Upper lobe of left lung (tissue), 6 donors: Measurements from ENCODE around the gene CRISPLD2. TPM values are rescaled to one million over a fixed set of nuclear protein-coding genes. Genes with fewer than 3 reads are reported as not detected.

ENCODE experiments used
- ATAC-seq, 2 donors: fragments of 200-7000 bp; cut with Tn5 transposase; one replicate each; pipeline ENCODE4 v1.9.1; 2022; ENCODE audit warnings: mild to moderate bottlenecking in 2 of 2, moderate library complexity in 2 of 2; ENCODE audit not compliant: low FRiP score in 2 of 2
- DNase-seq, 2 donors: peaks; one replicate each; pipeline ENCODE4 v3.0.0-alpha.2; 2019 to 2020
- H3K27ac ChIP-seq, 4 donors: fragments of 200-600 bp; sonication (generic); one replicate each; pipeline ENCODE4 v1.5.1; 2016 to 2019
- H3K27me3 ChIP-seq, 4 donors: fragments of 200-600 bp; sonication (generic); one replicate each; pipeline ENCODE4 v1.5.1; 2017 to 2019
- H3K36me3 ChIP-seq, 4 donors: fragments of 200-600 bp; sonication (generic); one replicate each; pipeline ENCODE4 v1.5.1; 2016 to 2019
- H3K4me1 ChIP-seq, 4 donors: fragments of 200-600 bp; sonication (generic); one replicate each; pipeline ENCODE4 v1.5.1; 2018 to 2019
- H3K4me3 ChIP-seq, 4 donors: fragments of 200-600 bp; sonication (generic); one replicate each; pipeline ENCODE4 v1.5.1; 2017 to 2019; ENCODE audit warnings: mild to moderate bottlenecking in 2 of 4, moderate library complexity in 1 of 4
- H3K9me3 ChIP-seq, 4 donors: fragments of 200-600 bp; sonication (generic); one replicate each; pipeline ENCODE4 v1.5.1; 2018 to 2019
- EP300 ChIP-seq, 4 donors: sonication (generic); formaldehyde crosslinking; IDR thresholded peaks; one replicate each; pipeline ENCODE4 v1.5.1; 2017; ENCODE audit warnings: antibody characterized with exemption in 4 of 4, control low read depth in 2 of 4
- POLR2A ChIP-seq, 4 donors: fragments of 450-650 bp; IDR thresholded peaks; one replicate each; pipeline ENCODE4 v1.5.1; 2016 to 2017; ENCODE audit warnings: antibody characterized with exemption in 4 of 4, mild to moderate bottlenecking in 2 of 4
- POLR2AphosphoS5 ChIP-seq, 2 donors: sonication (generic); formaldehyde crosslinking; IDR thresholded peaks; one replicate each; pipeline ENCODE4 v1.5.1; 2017; ENCODE audit warnings: antibody characterized with exemption in 2 of 2
- WGBS, 2 donors: methylation state at CpG; one replicate each; pipeline ENCODE4 v1.1.5; 2017 to 2018; 5-methylcytosine and 5-hydroxymethylcytosine counted together
- total RNA-seq, 6 donors: library from RNA; depleted of rRNA in 4 of 6; stranded (reverse); fragments of >200 nt in 4 of 6; gene quantifications; one replicate each; pipeline versions ENCODE4 v1.1.0 to v1.2.1, GENCODE V29; 2016 to 2021
- TF ChIP-seq, protein P1 (sequence below), 6 experiments: fragments of 450-650 bp in 4 of 6; fragments of 200-600 bp in 2 of 6; sonication (generic) in 2 of 6; IDR thresholded peaks; one replicate each; pipeline ENCODE4 v1.5.1; 2016 to 2019; ENCODE audit warnings: antibody characterized with exemption in 6 of 6
- donor health status: DM: no; HTN: no; CAD: no; lungs with moderate emphysema.
- donor health status: DM: no; HTN: yes; CAD: no; lungs with severe emphysema.

Gene CRISPLD2
- total RNA-seq, 6 donors from 2014 or later: 30.2 to 109 (median 80.8) TPM

DNA sequence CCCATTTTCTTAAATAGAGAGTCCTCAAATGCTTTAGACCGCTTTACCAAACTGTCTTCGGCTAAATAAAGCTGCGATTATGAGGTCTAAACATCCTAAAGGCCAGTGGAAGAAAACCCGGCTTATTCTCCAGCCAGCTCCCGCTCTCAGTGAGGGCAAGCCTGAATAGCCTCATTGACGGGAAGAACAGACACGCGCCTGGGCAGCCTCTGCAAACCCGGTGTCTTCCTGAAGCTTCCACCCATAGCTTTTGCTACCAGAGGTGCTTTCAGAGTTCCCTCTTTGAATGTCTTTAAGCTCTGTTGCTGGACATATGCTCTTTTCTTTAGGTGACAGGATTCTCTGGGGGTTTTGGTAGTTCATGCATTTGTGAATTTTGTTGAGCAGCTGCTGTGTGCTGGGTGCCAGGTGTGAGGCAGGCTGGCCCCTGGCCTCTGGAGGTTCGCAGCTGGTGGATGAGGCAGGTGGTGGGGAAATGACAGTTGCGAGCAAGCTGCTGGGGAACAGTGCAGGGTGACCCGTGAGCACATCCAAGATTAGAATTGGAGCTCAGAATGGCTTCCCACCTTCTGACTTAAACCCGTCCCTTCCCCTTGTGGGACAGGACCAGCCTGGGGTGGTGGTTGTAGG is 44.7 kb downstream of the CRISPLD2 start:
- H3K4me1 ChIP-seq: no peaks in the 10 kb centered on the region
- no peak overlapping the region for H3K4me3 ChIP-seq
- H3K27ac ChIP-seq: no peak overlapping the region
- 77 to 81% methylated on average over 12 to 13 of the region's 13 CpGs for WGBS, 2 donors
- TF ChIP-seq, protein P1, sequence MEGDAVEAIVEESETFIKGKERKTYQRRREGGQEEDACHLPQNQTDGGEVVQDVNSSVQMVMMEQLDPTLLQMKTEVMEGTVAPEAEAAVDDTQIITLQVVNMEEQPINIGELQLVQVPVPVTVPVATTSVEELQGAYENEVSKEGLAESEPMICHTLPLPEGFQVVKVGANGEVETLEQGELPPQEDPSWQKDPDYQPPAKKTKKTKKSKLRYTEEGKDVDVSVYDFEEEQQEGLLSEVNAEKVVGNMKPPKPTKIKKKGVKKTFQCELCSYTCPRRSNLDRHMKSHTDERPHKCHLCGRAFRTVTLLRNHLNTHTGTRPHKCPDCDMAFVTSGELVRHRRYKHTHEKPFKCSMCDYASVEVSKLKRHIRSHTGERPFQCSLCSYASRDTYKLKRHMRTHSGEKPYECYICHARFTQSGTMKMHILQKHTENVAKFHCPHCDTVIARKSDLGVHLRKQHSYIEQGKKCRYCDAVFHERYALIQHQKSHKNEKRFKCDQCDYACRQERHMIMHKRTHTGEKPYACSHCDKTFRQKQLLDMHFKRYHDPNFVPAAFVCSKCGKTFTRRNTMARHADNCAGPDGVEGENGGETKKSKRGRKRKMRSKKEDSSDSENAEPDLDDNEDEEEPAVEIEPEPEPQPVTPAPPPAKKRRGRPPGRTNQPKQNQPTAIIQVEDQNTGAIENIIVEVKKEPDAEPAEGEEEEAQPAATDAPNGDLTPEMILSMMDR (IDR thresholded peaks at IDR 0.05): no peak
- TF ChIP-seq EP300 (IDR thresholded peaks at IDR 0.05) (no peak), POLR2AphosphoS5 (IDR thresholded peaks at IDR 0.05) (no peak), POLR2A (IDR thresholded peaks at IDR 0.05) (no peak)
- H3K36me3 ChIP-seq: peaks cover 0 to 65% (median 15%) of the 10 kb centered on the region in 4 donors
- H3K9me3 ChIP-seq: peaks cover 0 to 13% (median 10%) of the 10 kb centered on the region in 4 donors
- ATAC-seq (no peak), DNase-seq (no peak)
- no peaks in the 10 kb centered on the region for H3K27me3 ChIP-seq

- no peaks in the 10 kb centered on the region for H3K27me3 ChIP-seq
- DNase-seq (no peak), ATAC-seq (no peak)
- 72 to 78% methylated on average over 6 to 9 of the region's 9 CpGs for WGBS, 2 donors
- no peaks in the 10 kb centered on the region for H3K9me3 ChIP-seq
- H3K4me1 ChIP-seq: no peaks in the 10 kb centered on the region
- TF ChIP-seq, protein P1 (IDR thresholded peaks at IDR 0.05): no peak
- TF ChIP-seq EP300 (IDR thresholded peaks at IDR 0.05) (no peak), POLR2A (IDR thresholded peaks at IDR 0.05) (no peak), POLR2AphosphoS5 (IDR thresholded peaks at IDR 0.05) (no peak)
- H3K36me3 ChIP-seq: peaks cover 0 to 52% (median 16%) of the 10 kb centered on the region in 4 donors
- H3K27ac ChIP-seq: no peak overlapping the region
- H3K4me3 ChIP-seq: no peak overlapping the region
Measured at GRCh38 chr16:84867696-84868095, 47.9 kb downstream of the CRISPLD2 start.

- 71 to 77% methylated on average over 9 of the region's 9 CpGs for WGBS, 2 donors
Measured at GRCh38 chr16:84868328-84868727, 48.5 kb downstream of the CRISPLD2 start.

GRCh38 chr16:84868829-84869472 is 49.2 kb downstream of the CRISPLD2 start:
- Histone ChIP-seq H3K4me1 (no peaks in the 10 kb centered on the region), H3K27me3 (no peaks in the 10 kb centered on the region), H3K27ac (no peak overlapping the region), H3K4me3 (no peak overlapping the region), H3K9me3 (no peaks in the 10 kb centered on the region), H3K36me3 (peaks cover 0 to 53% (median 17%) of the 10 kb centered on the region in 4 donors)
- WGBS, 2 donors: 91 to 93% methylated on average over 13 to 17 of the region's 17 CpGs
- DNase-seq (no peak), ATAC-seq (peak in 1 of 2 donors; percentile 28)
- TF ChIP-seq POLR2A (IDR thresholded peaks at IDR 0.05): no peak
- TF ChIP-seq EP300 (IDR thresholded peaks at IDR 0.05): no peak
- TF ChIP-seq, protein P1 (IDR thresholded peaks at IDR 0.05): no peak
- no peak for TF ChIP-seq POLR2AphosphoS5 (IDR thresholded peaks at IDR 0.05)

More at GRCh38 chr16:84868328-84868727, 48.5 kb downstream of the CRISPLD2 start:
- Histone ChIP-seq H3K27ac (no peak overlapping the region), H3K9me3 (no peaks in the 10 kb centered on the region), H3K4me3 (no peak overlapping the region), H3K36me3 (peaks cover 0 to 53% (median 17%) of the 10 kb centered on the region in 4 donors), H3K27me3 (no peaks in the 10 kb centered on the region), H3K4me1 (no peaks in the 10 kb centered on the region)
- DNase-seq (no peak), ATAC-seq (no peak)
- TF ChIP-seq POLR2A (IDR thresholded peaks at IDR 0.05): no peak
- TF ChIP-seq POLR2AphosphoS5 (IDR thresholded peaks at IDR 0.05): no peak
- TF ChIP-seq EP300 (IDR thresholded peaks at IDR 0.05): no peak
- TF ChIP-seq, protein P1 (IDR thresholded peaks at IDR 0.05): no peak
